PC-9 (cell line): ENCODE results near the gene PRDM15. TPM values are rescaled to one million over a fixed set of nuclear protein-coding genes. Genes with fewer than 3 reads are reported as not detected.

Experiments
- BruUV-seq: library from RNA; stranded (reverse); fragments of 400-500 nt; replicated peaks from 2 replicates; lab custom pipeline; 2021; lab: Mats Ljungman, UMichigan
- CTCF ChIA-PET: fragments of 300-600 bp; sonication (Branson Sonifier 250); formaldehyde crosslinking; loops from one replicate; lab custom pipeline; 2022; ENCODE audit warnings: antibody characterized with exemption; lab: Charles Lee
- POLR2A ChIA-PET: fragments of 300-600 bp; sonication (Branson Sonifier 250); formaldehyde crosslinking; loops from one replicate; lab custom pipeline; 2022; ENCODE audit warnings: antibody characterized with exemption; ENCODE audit not compliant: unreplicated experiment; lab: Charles Lee
- DNase-seq, 2 experiments: peaks; one replicate each; pipeline versions ENCODE4 v3.0.0 to v3.0.0-alpha.2; 2015 to 2022; ENCODE audit warnings: mixed read lengths in 1 of 2
- H2AFZ ChIP-seq: fragments of 200-600 bp; sonication (generic); 2 replicates; pipeline ENCODE4 v1.8.1; 2017; ENCODE audit warnings: antibody characterized with exemption
- H3F3A ChIP-seq: fragments of 200-600 bp; sonication (generic); 2 replicates; pipeline ENCODE4 v1.8.1; 2017; ENCODE audit warnings: antibody characterized with exemption, mild to moderate bottlenecking, low read depth; ENCODE audit not compliant: insufficient read depth
- H3K27ac ChIP-seq: fragments of 200-600 bp; sonication (generic); 2 replicates; pipeline ENCODE4 v1.6.1; 2016; ENCODE audit warnings: mixed run types
- H3K27me3 ChIP-seq: fragments of 200-600 bp; sonication (generic); 2 replicates; pipeline ENCODE4 v1.6.1; 2016; ENCODE audit warnings: low read depth, mixed run types; ENCODE audit not compliant: insufficient read depth
- H3K36me3 ChIP-seq: fragments of 200-600 bp; sonication (generic); 2 replicates; pipeline ENCODE4 v1.6.1; 2016; ENCODE audit warnings: low read depth, mixed run types
- H3K4me1 ChIP-seq: fragments of 200-600 bp; sonication (generic); replicated peaks from 2 replicates; pipeline ENCODE4 v1.6.1; 2016; ENCODE audit warnings: mixed run types; ENCODE audit not compliant: insufficient read depth
- H3K4me2 ChIP-seq: fragments of 200-600 bp; sonication (generic); 2 replicates; pipeline ENCODE4 v1.6.1; 2017; ENCODE audit warnings: mixed run types
- H3K4me3 ChIP-seq: fragments of 200-600 bp; sonication (generic); 2 replicates; pipeline ENCODE4 v1.6.1; 2016; ENCODE audit warnings: mixed run types
- H3K79me2 ChIP-seq: fragments of 200-600 bp; sonication (generic); 2 replicates; pipeline ENCODE4 v1.6.1; 2017; ENCODE audit warnings: low read depth, mixed run types
- H3K9me2 ChIP-seq: fragments of 200-600 bp; sonication (generic); 2 replicates; pipeline ENCODE4 v1.8.1; 2017; ENCODE audit warnings: mild to moderate bottlenecking; ENCODE audit not compliant: insufficient read depth
- H3K9me3 ChIP-seq: fragments of 200-600 bp; sonication (generic); 2 replicates; pipeline ENCODE4 v1.8.1; 2016; ENCODE audit warnings: low read depth; ENCODE audit not compliant: insufficient read depth
- H4K20me1 ChIP-seq: fragments of 200-600 bp; sonication (generic); 2 replicates; pipeline ENCODE4 v1.8.1; 2017; ENCODE audit not compliant: insufficient read depth
- CTCF ChIP-seq: fragments of 200-600 bp; sonication (generic); conservative IDR thresholded peaks from 2 replicates; pipeline ENCODE4 v1.6.1; 2017; ENCODE audit warnings: mixed run types, antibody characterized with exemption, mild to moderate bottlenecking, moderate library complexity
- EZH2 ChIP-seq: fragments of 200-600 bp; sonication (generic); IDR thresholded peaks from 2 replicates; pipeline ENCODE4 v1.8.0; 2017; ENCODE audit warnings: antibody characterized with exemption, low read depth
- intact Hi-C: fragments of 100-400 bp; cut with micrococcal nuclease; formaldehyde crosslinking; loops from one replicate; pipeline ENCODE4 v1.10.0; 2022; ENCODE audit not compliant: unreplicated experiment
- total RNA-seq: library from RNA; stranded (reverse); gene quantifications from 2 replicates; pipeline ENCODE4 v1.2.3, GENCODE V29; 2021

PRDM15 gene
- total RNA-seq, 1 experiment from 2014 or later = 8.8 TPM

DNA sequence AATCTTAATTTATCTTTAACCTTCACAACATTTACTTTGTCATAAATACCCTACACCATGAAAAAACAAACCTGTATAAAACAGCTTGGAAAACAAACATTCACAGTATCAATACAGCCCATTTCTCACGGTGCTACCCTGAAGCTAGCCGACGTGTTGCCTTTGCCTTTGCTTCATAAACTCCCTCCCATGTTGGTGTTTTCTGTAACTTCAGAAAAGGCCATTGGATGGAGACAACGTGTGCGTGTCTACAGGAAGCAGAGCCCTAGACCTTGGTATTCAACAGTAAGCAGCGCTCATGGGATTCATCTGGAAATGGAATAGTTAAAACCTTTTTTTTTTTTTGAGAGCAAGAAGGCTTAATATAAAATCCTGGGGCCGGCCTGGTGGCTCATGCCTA lies 7.2 kb upstream of the PRDM15 start:
- Histone ChIP-seq H3K36me3 (no peaks in the 10 kb centered on the region), H3K4me2 (no peak overlapping the region), H2AFZ (no peak overlapping the region), H3K27me3 (no peaks in the 10 kb centered on the region), H3K9me3 (no peaks in the 10 kb centered on the region), H3K27ac (no peak overlapping the region), H3K79me2 (no peaks in the 10 kb centered on the region), H3K4me3 (no peak overlapping the region), H4K20me1 (no peaks in the 10 kb centered on the region), H3K9me2 (no peaks in the 10 kb centered on the region), H3K4me1 (peaks cover 8% of the 10 kb centered on the region), H3F3A (no peaks in the 10 kb centered on the region)
- ChIA-PET POLR2A (interaction anchor here (0.6 kb wide), 1 partner anchor 273 kb away, joined by 3 read pairs; no protein-coding TSS in a partner anchor), CTCF (interaction anchor here (0.7 kb wide), 1 partner anchor 436 kb away, joined by 3 read pairs; no protein-coding TSS in a partner anchor)
- intact Hi-C loops = no loop called here
- BruUV-seq = no TSS peak
- TF ChIP-seq CTCF (no peak), EZH2 (no peak)
- no peak for DNase-seq

DNA sequence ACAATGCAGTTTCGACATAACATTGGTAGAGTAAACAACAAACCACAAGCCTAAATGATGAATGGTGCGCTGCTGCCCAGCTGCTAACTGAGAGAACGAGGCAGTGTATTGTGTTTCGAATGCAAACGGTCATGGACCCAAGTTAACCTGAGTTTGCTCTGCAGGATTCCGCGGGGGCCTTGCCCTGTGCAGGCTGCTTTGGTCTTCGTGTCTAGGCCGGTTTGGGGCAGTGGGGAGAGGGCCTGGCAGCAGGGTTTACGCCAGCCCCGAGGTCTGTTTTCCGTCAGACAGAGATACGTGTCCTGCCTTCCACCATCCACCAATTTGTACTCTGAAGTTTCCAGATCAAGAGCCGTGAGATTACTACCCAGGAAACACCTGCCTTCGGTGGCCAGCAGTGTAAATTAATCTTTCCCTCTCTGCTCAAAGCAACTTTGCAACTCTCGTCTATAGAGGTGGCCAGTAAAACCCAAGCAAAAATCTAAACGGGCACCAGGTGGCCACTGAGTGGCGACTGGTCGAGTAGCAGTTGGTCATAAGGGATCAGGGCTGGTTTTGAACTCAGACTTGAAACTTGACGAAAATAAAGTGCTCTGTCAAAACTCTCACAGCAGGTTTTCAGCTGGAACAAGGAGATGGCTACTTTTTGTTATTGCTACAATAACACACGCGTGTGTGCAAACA lies 6.3 kb upstream of the PRDM15 start:
- ChIA-PET POLR2A (no interaction called here), CTCF (no interaction called here)
- Histone ChIP-seq H3K4me3 (no peak overlapping the region), H3K4me2 (no peak overlapping the region), H4K20me1 (no peaks in the 10 kb centered on the region), H3K9me2 (no peaks in the 10 kb centered on the region), H3K79me2 (no peaks in the 10 kb centered on the region), H2AFZ (no peak overlapping the region), H3F3A (no peaks in the 10 kb centered on the region), H3K9me3 (no peaks in the 10 kb centered on the region), H3K4me1 (no peaks in the 10 kb centered on the region), H3K36me3 (no peaks in the 10 kb centered on the region), H3K27ac (no peak overlapping the region), H3K27me3 (no peaks in the 10 kb centered on the region)
- BruUV-seq = no TSS peak
- intact Hi-C loops = no loop called here
- no peak for DNase-seq
- no peak for TF ChIP-seq EZH2
- TF ChIP-seq CTCF = no peak

GRCh38 chr21:41884501-41885030 lies 5.4 kb upstream of the PRDM15 start:
- no peaks in the 10 kb centered on the region for H3K9me3 ChIP-seq
- no peak overlapping the region for H3K27ac ChIP-seq
- no peaks in the 10 kb centered on the region for H4K20me1 ChIP-seq
- no peak overlapping the region for H3K4me2 ChIP-seq
- no peaks in the 10 kb centered on the region for H3K36me3 ChIP-seq
- no peaks in the 10 kb centered on the region for H3K27me3 ChIP-seq
- no peaks in the 10 kb centered on the region for H3F3A ChIP-seq
- CTCF ChIA-PET = interaction anchor here (0.6 kb wide), 1 partner anchor 12 kb away, joined by 5 read pairs; no protein-coding TSS in a partner anchor
- H3K9me2 ChIP-seq = no peaks in the 10 kb centered on the region
- no peak for TF ChIP-seq CTCF
- no peak for TF ChIP-seq EZH2
- H2AFZ ChIP-seq = no peak overlapping the region
- no peak for DNase-seq
- H3K79me2 ChIP-seq = no peaks in the 10 kb centered on the region
- H3K4me3 ChIP-seq = no peak overlapping the region
- peaks cover 7% of the 10 kb centered on the region; the same call in 1 of the 2 replicates for H3K4me1 ChIP-seq
- intact Hi-C loops = no loop called here
- POLR2A ChIA-PET = no interaction called here
- BruUV-seq = no TSS peak
